ENCODE results near the gene SPATA31E1. TPM values are rescaled to one million over a fixed set of nuclear protein-coding genes. Genes with fewer than 3 reads are reported as not detected.

Gene SPATA31E1
- total RNA-seq, 4 donors from 2014 or later = not detected

DNA sequence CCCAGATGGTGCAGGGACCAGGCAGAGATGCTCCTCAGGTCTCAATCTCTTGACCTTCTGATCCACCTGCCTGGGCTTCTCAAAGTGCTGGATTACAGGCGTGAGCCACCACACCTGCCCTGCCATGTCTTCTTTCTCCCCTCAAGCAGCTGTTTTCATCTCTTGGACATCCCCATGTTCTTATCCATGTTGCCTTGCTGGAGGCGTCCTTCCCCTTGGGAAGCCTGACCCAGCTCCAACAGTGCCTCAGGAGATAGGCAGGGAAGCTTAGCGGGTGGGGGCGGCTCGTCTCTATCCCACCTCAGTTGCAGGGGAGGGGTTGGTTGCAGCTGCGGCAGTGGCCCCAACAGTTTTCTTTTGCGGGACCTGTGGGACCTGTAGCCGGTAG lies 24.7 kb upstream of the SPATA31E1 start:
- 90 to 92% methylated on average over 7 to 8 of the region's 8 CpGs for WGBS, 2 donors
- H3K4me1 ChIP-seq = no peaks in the 10 kb centered on the region
- no peaks in the 10 kb centered on the region for H3K36me3 ChIP-seq
- no peak overlapping the region for H3K4me3 ChIP-seq
- TF ChIP-seq POLR2A (IDR thresholded peaks at IDR 0.05) (no peak), CTCF (IDR thresholded peaks at IDR 0.05) (no peak), EP300 (IDR thresholded peaks at IDR 0.05) (no peak)
- peaks cover 0 to 55% (median 0%) of the 10 kb centered on the region in 4 donors for H3K9me3 ChIP-seq
- no peak for DNase-seq (ENCODE audit: low spot score in 2 of 2)
- H3K27ac ChIP-seq = no peak overlapping the region
- no peaks in the 10 kb centered on the region for H3K27me3 ChIP-seq

- H3K36me3 ChIP-seq = no peaks in the 10 kb centered on the region
- H3K27ac ChIP-seq = no peak overlapping the region
- no peak for DNase-seq (ENCODE audit: low spot score in 2 of 2)
- TF ChIP-seq EP300 (IDR thresholded peaks at IDR 0.05) (no peak), CTCF (IDR thresholded peaks at IDR 0.05) (no peak), POLR2A (IDR thresholded peaks at IDR 0.05) (no peak)
- H3K4me1 ChIP-seq = no peaks in the 10 kb centered on the region
- peaks cover 0 to 56% (median 0%) of the 10 kb centered on the region in 4 donors for H3K9me3 ChIP-seq
- no peaks in the 10 kb centered on the region for H3K27me3 ChIP-seq
- WGBS, 2 donors = 84 to 91% methylated on average over 26 of the region's 27 CpGs
- H3K4me3 ChIP-seq = no peak overlapping the region
Measured at GRCh38 chr9:87859137-87859536, 23.5 kb upstream of the SPATA31E1 start.

GRCh38 chr9:87859786-87860185 lies 22.9 kb upstream of the SPATA31E1 start:
- no peak overlapping the region for H3K4me3 ChIP-seq
- no peak for TF ChIP-seq EP300 (IDR thresholded peaks at IDR 0.05)
- TF ChIP-seq POLR2A (IDR thresholded peaks at IDR 0.05) = no peak
- no peak for DNase-seq (ENCODE audit: low spot score in 2 of 2)
- 85 to 87% methylated on average over 9 to 10 of the region's 11 CpGs for WGBS, 2 donors
- no peak overlapping the region for H3K27ac ChIP-seq
- peaks cover 0 to 56% (median 0%) of the 10 kb centered on the region in 4 donors for H3K9me3 ChIP-seq
- H3K27me3 ChIP-seq = no peaks in the 10 kb centered on the region
- H3K4me1 ChIP-seq = no peaks in the 10 kb centered on the region
- H3K36me3 ChIP-seq = no peaks in the 10 kb centered on the region

DNA sequence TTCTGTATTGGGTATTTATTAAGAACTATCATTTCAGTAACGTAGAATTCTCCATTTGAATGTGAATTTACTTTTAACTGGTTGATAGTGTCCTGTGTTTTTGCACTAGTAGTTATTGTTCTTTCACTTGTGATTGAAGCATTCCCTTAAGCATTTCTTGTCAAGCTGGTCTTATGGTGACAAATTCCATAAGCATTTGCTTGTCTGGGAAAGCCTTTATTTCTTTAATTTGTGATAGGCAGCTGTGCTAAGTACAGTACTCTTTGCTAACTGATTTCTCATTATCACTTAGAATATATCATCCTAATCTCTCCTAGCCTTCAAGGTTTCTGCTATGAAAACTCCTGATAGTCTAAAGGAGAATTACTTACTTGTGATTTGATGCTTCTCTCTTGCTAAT lies 21.3 kb upstream of the SPATA31E1 start:
- Histone ChIP-seq H3K27me3 (no peaks in the 10 kb centered on the region), H3K4me1 (no peaks in the 10 kb centered on the region), H3K36me3 (no peaks in the 10 kb centered on the region), H3K4me3 (no peak overlapping the region), H3K27ac (no peak overlapping the region), H3K9me3 (peaks cover 0 to 56% (median 0%) of the 10 kb centered on the region in 4 donors)
- TF ChIP-seq CTCF (IDR thresholded peaks at IDR 0.05) (no peak), EP300 (IDR thresholded peaks at IDR 0.05) (no peak), POLR2A (IDR thresholded peaks at IDR 0.05) (no peak)
- 92 to 97% methylated on average over 1 of the region's 1 CpG for WGBS, 2 donors
- no peak for DNase-seq (ENCODE audit: low spot score in 2 of 2)

- H3K9me3 ChIP-seq = peaks cover 0 to 48% (median 0%) of the 10 kb centered on the region in 4 donors
- no peaks in the 10 kb centered on the region for H3K36me3 ChIP-seq
- no peak overlapping the region for H3K4me3 ChIP-seq
- DNase-seq (ENCODE audit: low spot score in 2 of 2) = no peak
- no peak for TF ChIP-seq POLR2A (IDR thresholded peaks at IDR 0.05)
- no peak for TF ChIP-seq EP300 (IDR thresholded peaks at IDR 0.05)
- no peak for TF ChIP-seq CTCF (IDR thresholded peaks at IDR 0.05)
- no peak overlapping the region for H3K27ac ChIP-seq
- no peaks in the 10 kb centered on the region for H3K4me1 ChIP-seq
- H3K27me3 ChIP-seq = no peaks in the 10 kb centered on the region
- 65 to 72% methylated on average over 7 of the region's 7 CpGs for WGBS, 2 donors
Measured at GRCh38 chr9:87862536-87863268, 20.0 kb upstream of the SPATA31E1 start.
